HG03139 (cell line): Measurements from ENCODE around the gene PPP6R3.
A peak's percentile ranks its signal among the peaks of the same experiment; 100 is the strongest.
"Not testable (repeated sequence)": the region's sequence is repeated elsewhere in the genome, so short reads cannot be mapped to it uniquely, and the experiment has no call there.

Source experiments
- ATAC-seq: cut with Tn5 transposase; IDR thresholded peaks from one replicate; pipeline ENCODE4 v1.9.1; 2021; ENCODE audit not compliant: unreplicated experiment

Gene PPP6R3

GRCh38 chr11:68460741-68461574 is at the start of gene PPP6R3:
Gene PPP6R3 (plus strand): TSS chr11:68460752. CDS start chr11:68537665, 76,913 bp downstream.
- ATAC-seq = peak; percentile 35

GRCh38 chr11:68411501-68411991 is 49.0 kb upstream of the PPP6R3 start:
- no peak for ATAC-seq

GRCh38 chr11:68412593-68413475 is 47.7 kb upstream of the PPP6R3 start:
- ATAC-seq = no peak

GRCh38 chr11:68413591-68413999 is 47.0 kb upstream of the PPP6R3 start:
- no peak for ATAC-seq

GRCh38 chr11:68414496-68415221 is 45.9 kb upstream of the PPP6R3 start:
- no peak for ATAC-seq

GRCh38 chr11:68416070-68416578 is 44.4 kb upstream of the PPP6R3 start:
- no peak for ATAC-seq

GRCh38 chr11:68418648-68419047 is 41.9 kb upstream of the PPP6R3 start:
- no peak for ATAC-seq

GRCh38 chr11:68420171-68420570 is 40.4 kb upstream of the PPP6R3 start:
- ATAC-seq = no peak

GRCh38 chr11:68423481-68423880 is 37.1 kb upstream of the PPP6R3 start:
- no peak for ATAC-seq

- no peak for ATAC-seq
Observed at GRCh38 chr11:68424101-68424632, 36.4 kb upstream of the PPP6R3 start.

- ATAC-seq = no peak
Observed at GRCh38 chr11:68424981-68425865, 35.3 kb upstream of the PPP6R3 start.

- ATAC-seq = no peak
Observed at GRCh38 chr11:68425866-68426380, 34.6 kb upstream of the PPP6R3 start.

GRCh38 chr11:68429661-68430060 is 30.9 kb upstream of the PPP6R3 start:
- no peak for ATAC-seq

- no peak for ATAC-seq
Observed at GRCh38 chr11:68430384-68430783, 30.2 kb upstream of the PPP6R3 start.

- no peak for ATAC-seq
Observed at GRCh38 chr11:68430801-68431200, 29.8 kb upstream of the PPP6R3 start.

GRCh38 chr11:68431984-68432645 is 28.4 kb upstream of the PPP6R3 start:
- no peak for ATAC-seq

GRCh38 chr11:68432874-68433273 is 27.7 kb upstream of the PPP6R3 start:
- ATAC-seq = no peak

GRCh38 chr11:68433541-68433940 is 27.0 kb upstream of the PPP6R3 start:
- no peak for ATAC-seq

- ATAC-seq = not testable (repeated sequence)
Observed at GRCh38 chr11:68434159-68434558, 26.4 kb upstream of the PPP6R3 start.
